Activated naive CD8-positive, alpha-beta T cell treated with anti-CD3 and anti-CD28 coated beads, Interleukin-2, amount 50 U/mL, for 24 hours (primary cell): ENCODE results near the gene FOXL3.

Source experiments
- ATAC-seq: fragments of 150-1000 bp; cut with Tn5 transposase; one replicate; pipeline ENCODE4 v1.10.0; 2021
- DNase-seq: peaks from one replicate; pipeline ENCODE4 v3.0.0; 2021
- H3K27ac Mint-ChIP-seq: one replicate; pipeline ENCODE4 v1.8.0; 2021; ENCODE audit warnings: mild to moderate bottlenecking, mixed read lengths
- H3K27me3 Mint-ChIP-seq: one replicate; pipeline ENCODE4 v1.8.0; 2021; ENCODE audit warnings: mixed read lengths
- H3K36me3 Mint-ChIP-seq: one replicate; pipeline ENCODE4 v1.8.0; 2021; ENCODE audit warnings: low read depth, mixed read lengths
- H3K4me1 Mint-ChIP-seq: one replicate; pipeline ENCODE4 v1.8.0; 2021; ENCODE audit warnings: mixed read lengths
- H3K4me3 Mint-ChIP-seq: one replicate; pipeline ENCODE4 v1.8.0; 2021; ENCODE audit warnings: mild to moderate bottlenecking, moderate library complexity, mixed read lengths
- H3K9me3 Mint-ChIP-seq: one replicate; pipeline ENCODE4 v1.8.0; 2021; ENCODE audit warnings: mixed read lengths

FOXL3 gene

DNA sequence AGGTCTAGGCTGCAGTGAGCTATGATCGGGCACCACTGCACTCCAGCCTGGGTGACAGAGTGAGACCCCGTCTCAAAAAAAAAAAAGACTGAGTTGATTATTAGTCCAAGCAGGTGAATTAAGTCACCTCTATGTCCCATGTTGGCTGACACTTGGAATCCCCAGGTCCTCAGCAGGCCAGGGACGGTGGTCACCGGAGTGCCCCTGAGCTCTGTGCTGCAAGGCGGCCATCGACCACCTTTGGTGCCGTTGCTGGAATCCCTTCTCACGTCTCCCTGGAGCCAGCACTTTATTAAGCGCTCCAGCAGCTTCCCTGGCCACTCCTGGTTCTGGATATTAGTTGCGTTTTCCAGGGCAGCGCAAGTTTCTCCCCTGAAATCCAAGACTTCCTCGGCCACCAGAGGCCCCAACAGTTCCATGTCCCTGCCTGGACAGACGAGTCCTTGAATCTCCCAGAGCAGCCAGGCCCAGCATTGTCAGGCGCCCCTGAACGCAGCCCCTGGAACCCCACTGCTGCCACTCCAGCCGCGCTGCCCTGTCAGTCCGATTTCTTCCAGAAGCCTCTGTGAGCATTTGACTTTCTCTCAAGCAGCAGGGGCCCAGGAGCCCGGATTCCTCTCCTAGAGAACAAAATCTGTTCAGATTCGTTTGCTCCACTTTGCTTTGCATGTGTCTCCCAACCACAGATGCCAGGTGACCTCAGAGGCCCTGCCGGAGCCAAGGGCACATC lies 38.4 kb upstream of the FOXL3 start:
- H3K36me3 Mint-ChIP-seq, result no peaks in the 10 kb centered on the region
- H3K27me3 Mint-ChIP-seq, result no peaks in the 10 kb centered on the region
- DNase-seq, result no peak
- H3K27ac Mint-ChIP-seq, result no peak overlapping the region
- no peaks in the 10 kb centered on the region for H3K9me3 Mint-ChIP-seq
- no peak overlapping the region for H3K4me3 Mint-ChIP-seq
- H3K4me1 Mint-ChIP-seq, result no peaks in the 10 kb centered on the region
- ATAC-seq, result no peak

DNA sequence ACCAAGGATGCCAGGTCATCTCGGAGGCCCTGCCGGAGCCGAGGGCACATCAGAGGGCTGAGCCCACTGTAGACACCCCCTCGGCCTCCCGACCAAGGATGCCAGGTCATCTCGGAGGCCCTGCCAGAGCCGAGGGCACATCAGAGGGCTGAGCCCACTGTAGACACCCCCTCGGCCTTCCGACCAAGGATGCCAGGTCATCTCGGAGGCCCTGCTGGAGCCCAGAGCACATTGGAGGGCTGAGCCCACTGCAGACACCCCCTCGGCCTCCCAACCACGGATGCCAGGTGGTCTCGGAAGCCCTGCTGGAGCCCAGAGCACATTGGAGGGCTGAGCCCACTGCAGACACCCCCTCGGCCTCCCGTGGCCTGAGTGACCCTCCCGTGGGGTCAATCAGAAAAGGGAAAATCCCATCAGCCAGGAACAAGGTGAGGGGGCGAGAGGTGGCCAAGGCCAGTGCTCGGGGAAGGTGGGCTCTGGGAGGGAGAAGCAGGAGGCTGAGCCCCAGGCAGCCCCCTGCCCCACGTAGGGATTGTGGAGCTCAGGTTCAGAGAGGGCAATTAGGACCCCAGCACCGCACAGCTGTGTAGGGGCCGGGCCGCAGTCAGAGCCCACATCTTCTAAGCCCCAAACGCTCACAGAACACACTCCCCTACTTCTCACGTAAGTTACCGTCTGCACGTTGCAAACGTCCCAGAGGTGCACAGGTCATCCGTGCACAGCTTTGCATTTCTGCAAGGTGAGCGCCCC lies 37.6 kb upstream of the FOXL3 start:
- H3K27me3 Mint-ChIP-seq, result no peaks in the 10 kb centered on the region
- no peak for ATAC-seq
- H3K36me3 Mint-ChIP-seq, result no peaks in the 10 kb centered on the region
- H3K9me3 Mint-ChIP-seq, result no peaks in the 10 kb centered on the region
- no peak overlapping the region for H3K4me3 Mint-ChIP-seq
- no peak for DNase-seq
- no peak overlapping the region for H3K27ac Mint-ChIP-seq
- H3K4me1 Mint-ChIP-seq, result no peaks in the 10 kb centered on the region

DNA sequence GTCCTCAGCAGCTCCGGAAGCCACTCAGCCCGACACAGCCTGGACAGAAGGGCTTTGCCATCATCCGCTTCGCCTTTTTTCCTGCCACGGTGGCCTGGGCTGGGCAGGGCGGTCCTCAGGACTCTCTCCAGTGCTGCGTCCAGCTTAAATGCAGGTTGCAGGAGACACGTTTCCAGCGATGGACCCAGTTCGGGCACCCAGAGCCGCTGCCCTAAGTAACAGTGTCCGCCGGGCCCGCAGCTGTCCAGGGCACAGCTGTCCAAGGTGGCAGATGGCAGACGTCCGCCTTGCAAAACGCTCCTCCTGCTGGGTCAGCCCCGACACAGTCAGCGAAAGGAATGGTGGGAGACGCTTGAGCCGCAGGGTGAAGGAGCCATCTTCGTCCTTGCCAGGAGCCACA lies 37.0 kb upstream of the FOXL3 start:
- no peaks in the 10 kb centered on the region for H3K27me3 Mint-ChIP-seq
- ATAC-seq (no peak), DNase-seq (no peak)
- H3K27ac Mint-ChIP-seq, result no peak overlapping the region
- no peaks in the 10 kb centered on the region for H3K9me3 Mint-ChIP-seq
- no peak overlapping the region for H3K4me3 Mint-ChIP-seq
- H3K36me3 Mint-ChIP-seq, result no peaks in the 10 kb centered on the region
- H3K4me1 Mint-ChIP-seq, result no peaks in the 10 kb centered on the region

DNA sequence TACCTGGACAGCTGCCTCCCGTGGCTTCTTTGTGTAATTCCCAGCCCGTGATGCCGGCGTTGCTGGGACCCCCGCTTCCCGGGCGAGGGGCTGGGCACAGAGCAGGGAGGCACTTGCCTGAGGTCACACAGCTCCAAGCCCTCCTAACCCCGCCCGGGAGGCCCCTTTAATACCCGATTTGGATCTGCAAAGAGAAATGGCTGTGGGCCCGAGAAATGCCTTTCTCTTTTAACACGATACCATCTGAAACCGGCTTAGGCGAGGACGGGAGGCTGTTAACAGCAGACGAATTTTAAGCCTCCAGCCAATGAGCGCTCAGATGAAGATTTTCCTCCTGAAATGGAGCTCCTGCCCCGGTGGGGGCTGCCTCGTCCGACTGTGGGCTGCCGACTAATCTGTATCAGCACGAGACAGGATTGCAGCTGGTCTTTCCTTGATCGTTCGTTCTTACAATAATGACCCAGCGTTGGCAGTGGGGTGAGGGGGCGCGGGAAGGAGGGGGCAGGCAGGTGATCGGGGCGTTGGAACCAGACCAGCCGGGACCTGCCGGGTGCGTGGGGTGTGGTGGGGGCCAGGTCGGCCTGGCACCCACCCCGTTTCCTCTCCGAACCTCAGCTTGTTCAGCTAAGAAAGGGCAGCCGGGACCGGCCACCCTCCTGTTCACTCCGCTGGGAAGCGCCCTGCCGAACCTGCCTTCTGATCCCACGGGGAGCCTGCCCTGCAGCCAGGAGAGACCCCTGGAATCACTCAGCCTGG lies 36.2 kb upstream of the FOXL3 start:
- ATAC-seq (no peak), DNase-seq (no peak)
- Mint-ChIP-seq H3K27ac (no peak overlapping the region), H3K27me3 (no peaks in the 10 kb centered on the region), H3K4me3 (no peak overlapping the region), H3K4me1 (no peaks in the 10 kb centered on the region), H3K9me3 (no peaks in the 10 kb centered on the region), H3K36me3 (no peaks in the 10 kb centered on the region)

DNA sequence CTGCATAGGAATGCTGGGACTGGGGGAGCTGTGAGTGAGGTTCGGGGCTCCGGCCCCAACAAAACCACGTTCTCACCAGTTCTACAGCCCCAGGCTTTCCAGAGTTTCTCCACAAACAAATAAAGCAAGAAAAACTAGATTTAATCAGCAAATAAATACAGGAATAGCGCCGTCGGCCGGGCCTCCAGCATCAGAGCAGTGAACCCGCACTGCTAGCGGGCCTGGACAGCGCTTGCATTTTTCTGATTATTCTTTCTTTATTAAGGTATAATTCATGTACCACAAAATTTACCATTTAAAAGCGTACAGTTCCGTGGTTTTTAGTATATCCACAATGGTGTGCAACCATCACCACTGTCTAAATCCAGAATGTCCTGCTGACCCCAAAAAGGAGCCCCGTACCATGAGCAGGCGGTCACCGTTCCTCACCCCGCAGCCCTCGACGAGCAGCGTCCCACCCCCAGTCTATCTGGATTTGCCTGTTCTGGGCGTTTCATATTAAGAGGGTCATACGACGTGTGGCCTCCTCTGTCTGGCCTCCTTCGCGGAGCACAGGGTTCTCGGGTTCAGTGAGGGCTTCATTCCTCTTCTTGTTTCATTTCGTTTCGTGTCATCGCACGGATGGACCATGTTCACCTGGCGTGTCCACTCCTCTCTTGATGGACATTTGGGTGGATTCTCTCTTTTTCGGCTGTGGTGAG lies 35.5 kb upstream of the FOXL3 start:
- no peak for DNase-seq
- no peak for ATAC-seq
- no peaks in the 10 kb centered on the region for H3K27me3 Mint-ChIP-seq
- H3K9me3 Mint-ChIP-seq, result no peaks in the 10 kb centered on the region
- no peaks in the 10 kb centered on the region for H3K36me3 Mint-ChIP-seq
- no peaks in the 10 kb centered on the region for H3K4me1 Mint-ChIP-seq
- H3K27ac Mint-ChIP-seq, result no peak overlapping the region
- no peak overlapping the region for H3K4me3 Mint-ChIP-seq

DNA sequence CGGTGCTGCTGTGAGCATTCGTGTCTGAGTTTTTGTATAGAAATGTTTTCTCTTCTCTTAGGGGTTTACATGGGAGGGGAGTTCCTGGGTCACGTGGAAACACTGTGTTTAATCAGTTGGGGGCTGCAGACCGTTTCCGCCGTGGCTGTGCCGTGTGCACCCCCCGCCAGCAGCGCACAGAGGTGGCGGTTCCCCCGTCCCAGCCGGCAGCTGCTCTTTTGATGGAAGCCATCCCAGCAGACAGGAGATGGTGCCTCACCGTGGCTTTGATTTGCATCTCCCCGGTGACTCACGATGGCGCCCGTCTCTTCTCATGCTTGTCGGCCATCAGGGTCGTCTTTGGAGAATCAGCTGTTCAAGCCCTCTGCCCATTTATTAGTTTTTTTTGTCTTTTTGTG lies 34.9 kb upstream of the FOXL3 start:
- DNase-seq, result no peak
- H3K27ac Mint-ChIP-seq, result no peak overlapping the region
- no peaks in the 10 kb centered on the region for H3K27me3 Mint-ChIP-seq
- no peaks in the 10 kb centered on the region for H3K9me3 Mint-ChIP-seq
- ATAC-seq, result no peak
- H3K36me3 Mint-ChIP-seq, result no peaks in the 10 kb centered on the region
- no peaks in the 10 kb centered on the region for H3K4me1 Mint-ChIP-seq
- H3K4me3 Mint-ChIP-seq, result no peak overlapping the region

DNA sequence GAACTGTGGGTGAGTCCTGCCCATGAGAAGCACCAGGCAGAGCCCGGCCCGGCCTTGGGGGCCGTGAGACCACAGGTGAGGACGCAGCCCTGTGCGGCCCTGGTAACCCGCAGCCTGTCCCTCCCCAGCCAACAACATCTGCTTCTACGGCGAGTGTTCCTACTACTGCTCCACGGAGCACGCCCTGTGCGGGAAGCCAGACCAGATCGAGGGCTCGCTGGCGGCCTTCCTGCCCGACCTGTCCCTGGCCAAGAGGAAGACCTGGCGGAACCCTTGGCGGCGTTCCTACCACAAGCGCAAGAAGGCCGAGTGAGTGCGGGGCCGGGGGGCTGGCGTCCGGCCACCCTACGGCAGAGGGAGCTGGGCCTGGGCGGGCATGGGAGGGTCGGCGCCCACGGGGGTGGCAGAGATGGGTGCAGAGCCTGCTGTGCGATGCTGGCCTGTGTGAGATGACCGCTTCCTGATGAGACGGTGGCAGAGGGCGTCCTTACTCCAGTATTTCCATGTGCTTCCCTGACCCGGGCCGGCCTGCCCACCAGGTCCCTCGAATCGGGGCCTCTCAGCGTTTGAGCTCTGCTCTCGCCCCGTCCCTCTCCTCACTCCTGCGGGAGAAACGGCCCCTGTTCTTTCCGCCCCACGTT lies 34.1 kb upstream of the FOXL3 start:
- Mint-ChIP-seq H3K27me3 (no peaks in the 10 kb centered on the region), H3K36me3 (no peaks in the 10 kb centered on the region), H3K9me3 (no peaks in the 10 kb centered on the region), H3K4me1 (no peaks in the 10 kb centered on the region), H3K4me3 (no peak overlapping the region), H3K27ac (no peak overlapping the region)
- ATAC-seq (no peak), DNase-seq (no peak)

DNA sequence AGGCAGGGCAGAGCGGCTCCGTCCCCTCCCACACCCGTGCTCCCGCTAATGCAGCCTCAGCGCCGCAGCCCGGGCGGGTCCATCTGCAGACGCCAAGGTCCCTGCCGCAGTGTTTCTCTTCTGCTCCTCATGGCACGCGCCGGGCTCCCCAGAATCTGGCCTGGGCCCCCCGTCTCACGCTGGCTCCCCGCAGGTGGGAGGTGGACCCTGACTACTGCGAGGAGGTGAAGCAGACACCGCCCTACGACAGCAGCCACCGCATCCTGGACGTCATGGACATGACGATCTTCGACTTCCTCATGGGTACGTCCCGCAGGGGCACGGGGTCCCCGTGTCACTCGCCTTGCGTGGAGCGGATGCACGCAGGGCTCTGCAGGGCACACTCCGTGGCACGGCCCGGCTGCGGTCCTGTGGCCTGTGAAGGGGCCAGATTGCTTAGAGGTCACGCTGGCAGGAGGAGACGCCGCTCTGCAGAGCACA lies 33.5 kb upstream of the FOXL3 start:
- H3K4me3 Mint-ChIP-seq, result no peak overlapping the region
- ATAC-seq (no peak), DNase-seq (no peak)
- H3K27ac Mint-ChIP-seq, result no peak overlapping the region
- H3K36me3 Mint-ChIP-seq, result no peaks in the 10 kb centered on the region
- H3K27me3 Mint-ChIP-seq, result no peaks in the 10 kb centered on the region
- no peaks in the 10 kb centered on the region for H3K9me3 Mint-ChIP-seq
- H3K4me1 Mint-ChIP-seq, result no peaks in the 10 kb centered on the region

DNA sequence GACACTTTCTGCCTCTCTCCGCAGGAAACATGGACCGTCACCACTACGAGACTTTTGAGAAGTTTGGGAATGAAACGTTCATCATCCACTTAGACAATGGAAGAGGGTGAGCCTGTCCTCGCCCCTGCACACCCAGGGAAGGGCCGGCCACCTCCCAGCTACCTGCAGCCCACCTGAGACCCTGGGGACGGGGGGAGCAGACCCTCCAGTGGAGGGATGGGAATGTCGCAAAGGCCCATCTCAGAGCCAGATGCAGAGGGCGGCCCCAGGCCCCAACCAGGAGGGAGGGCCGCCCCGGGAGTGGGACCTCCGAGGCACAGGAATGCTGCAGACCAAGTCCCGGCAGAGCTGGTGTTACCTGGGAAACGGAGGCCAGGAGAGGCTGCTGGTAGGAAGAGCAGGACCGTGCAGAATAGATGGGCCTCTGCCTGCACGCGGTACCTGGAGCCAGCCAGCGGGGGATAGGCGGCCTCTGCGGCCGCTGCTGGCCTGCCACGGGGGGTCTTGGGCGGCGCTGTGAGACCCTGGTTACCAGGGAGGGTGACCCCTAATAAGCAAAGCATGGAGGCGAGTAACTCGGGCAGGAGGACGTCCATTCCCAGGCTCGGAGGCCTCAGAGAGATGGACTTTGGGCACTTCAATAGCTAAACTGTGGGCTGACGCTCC lies 32.9 kb upstream of the FOXL3 start:
- Mint-ChIP-seq H3K4me1 (no peaks in the 10 kb centered on the region), H3K9me3 (no peaks in the 10 kb centered on the region), H3K27me3 (no peaks in the 10 kb centered on the region), H3K27ac (no peak overlapping the region), H3K4me3 (no peak overlapping the region), H3K36me3 (peaks cover under 1% of the 10 kb centered on the region)
- DNase-seq (no peak), ATAC-seq (no peak)

DNA sequence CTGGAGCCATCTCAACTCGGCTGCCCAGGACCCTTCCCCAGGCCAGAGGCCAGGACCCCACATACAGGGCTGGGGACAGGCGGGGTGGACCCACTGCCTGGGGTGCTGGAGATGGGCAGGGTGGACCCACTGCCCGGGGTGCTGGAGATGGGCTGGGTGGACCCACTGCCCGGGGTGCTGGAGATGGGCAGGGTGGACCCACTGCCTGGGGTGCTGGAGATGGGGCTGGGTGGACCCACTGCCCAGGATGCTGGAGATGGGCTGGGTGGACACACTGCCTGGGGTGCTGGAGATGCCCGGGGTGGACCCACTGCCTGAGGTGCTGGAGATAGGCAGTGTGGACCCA lies 32.4 kb upstream of the FOXL3 start:
- no peaks in the 10 kb centered on the region for H3K27me3 Mint-ChIP-seq
- peaks cover 3% of the 10 kb centered on the region for H3K4me1 Mint-ChIP-seq
- DNase-seq (no peak), ATAC-seq (no peak)
- H3K36me3 Mint-ChIP-seq, result peaks cover 4% of the 10 kb centered on the region
- no peak overlapping the region for H3K27ac Mint-ChIP-seq
- peaks cover 4% of the 10 kb centered on the region for H3K9me3 Mint-ChIP-seq
- no peak overlapping the region for H3K4me3 Mint-ChIP-seq

DNA sequence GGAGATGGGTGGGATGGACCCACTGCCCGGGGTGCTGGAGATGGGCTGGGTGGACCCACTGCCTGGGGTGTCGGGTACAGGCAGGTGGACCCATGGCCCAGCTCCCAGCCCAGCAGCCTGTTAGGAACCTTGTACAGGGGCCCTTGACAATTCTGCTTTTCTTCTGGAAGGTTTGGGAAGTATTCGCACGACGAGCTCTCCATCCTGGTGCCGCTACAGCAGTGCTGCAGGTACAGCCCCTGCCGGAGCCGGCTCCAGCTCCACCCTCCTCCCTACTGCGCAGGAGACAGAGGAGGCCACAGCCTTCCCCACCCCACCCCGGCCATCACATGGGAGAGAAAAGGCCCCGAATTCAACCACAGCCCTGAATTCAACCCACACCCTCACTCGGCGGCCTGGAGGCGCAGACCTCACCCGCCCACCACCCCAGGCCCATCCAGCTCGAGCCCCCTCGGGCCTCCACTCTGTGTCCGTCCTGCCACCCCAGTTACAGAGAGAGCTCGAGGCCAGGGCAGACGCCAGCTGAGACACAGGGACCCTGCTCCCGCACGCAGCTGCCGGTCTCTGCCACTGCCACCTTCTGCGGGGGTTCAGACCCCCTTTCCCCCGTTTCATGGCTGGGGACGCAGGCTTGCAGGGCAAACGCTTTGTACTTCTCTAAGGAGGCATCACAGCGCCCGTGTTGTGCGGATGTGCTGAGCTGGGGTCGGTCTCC lies 31.3 kb upstream of the FOXL3 start:
- Mint-ChIP-seq H3K27ac (no peak overlapping the region), H3K27me3 (no peaks in the 10 kb centered on the region), H3K9me3 (peaks cover 4% of the 10 kb centered on the region), H3K4me1 (peaks cover 3% of the 10 kb centered on the region), H3K36me3 (peaks cover 4% of the 10 kb centered on the region), H3K4me3 (no peak overlapping the region)
- no peak for ATAC-seq
- DNase-seq, result no peak

DNA sequence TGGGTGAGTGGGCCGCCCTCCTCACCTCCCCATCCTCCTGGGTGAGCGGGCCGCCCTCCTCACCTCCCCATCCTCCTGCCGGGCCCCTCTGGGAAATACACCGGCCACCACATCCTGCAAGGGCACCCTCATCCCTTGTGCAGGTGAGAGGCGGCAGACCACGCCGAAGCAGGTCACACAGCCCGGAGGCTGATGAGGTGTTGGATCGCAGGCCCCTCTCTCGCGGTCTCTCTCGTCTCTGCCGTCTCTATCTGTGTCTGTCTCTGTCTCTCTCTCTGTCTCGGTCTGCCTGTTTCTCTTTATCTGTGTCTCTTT lies 30.8 kb upstream of the FOXL3 start:
- H3K9me3 Mint-ChIP-seq, result peaks cover 4% of the 10 kb centered on the region

DNA sequence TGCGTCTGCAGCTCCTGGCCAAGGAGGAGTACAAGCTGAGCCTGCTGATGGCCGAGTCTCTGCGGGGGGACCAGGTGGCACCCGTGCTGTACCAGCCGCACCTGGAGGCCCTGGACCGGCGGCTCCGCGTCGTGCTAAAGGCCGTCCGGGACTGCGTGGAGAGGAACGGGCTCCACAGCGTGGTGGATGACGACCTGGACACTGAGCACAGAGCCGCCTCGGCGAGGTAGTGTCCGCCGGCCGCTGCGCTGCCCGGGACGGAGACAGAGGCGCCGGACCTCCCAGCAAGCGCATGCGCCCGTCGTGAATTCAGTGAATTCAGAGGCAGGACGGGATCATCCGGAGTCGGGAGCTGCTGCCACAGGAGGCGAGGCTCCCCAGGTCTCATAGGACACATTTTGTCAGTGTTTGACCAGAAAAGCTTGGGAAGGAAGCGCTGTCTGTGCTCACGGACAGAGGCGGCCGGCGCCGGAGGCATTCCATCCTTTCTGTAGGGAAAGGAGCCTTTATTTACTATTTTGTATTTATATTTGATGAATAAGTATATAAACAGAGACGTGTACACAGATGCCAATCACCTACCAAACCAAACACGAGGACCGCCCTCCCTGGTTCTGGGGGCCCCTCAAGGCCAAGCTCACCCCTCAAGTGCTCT lies 30.1 kb upstream of the FOXL3 start:
- peaks cover 4% of the 10 kb centered on the region for H3K9me3 Mint-ChIP-seq
- H3K36me3 Mint-ChIP-seq, result peaks cover 4% of the 10 kb centered on the region
- H3K27ac Mint-ChIP-seq, result no peak overlapping the region
- H3K27me3 Mint-ChIP-seq, result peaks cover 1% of the 10 kb centered on the region
- peaks cover 3% of the 10 kb centered on the region for H3K4me1 Mint-ChIP-seq
- DNase-seq, result no peak
- no peak for ATAC-seq
- no peak overlapping the region for H3K4me3 Mint-ChIP-seq

More for the DNA sequence above, 30.8 kb upstream of the FOXL3 start:
- Mint-ChIP-seq H3K27me3 (peaks cover under 1% of the 10 kb centered on the region), H3K27ac (no peak overlapping the region), H3K4me1 (peaks cover 3% of the 10 kb centered on the region), H3K4me3 (no peak overlapping the region), H3K36me3 (peaks cover 4% of the 10 kb centered on the region)
- ATAC-seq (no peak), DNase-seq (no peak)
